HEK293 (cell line): ENCODE data around the gene FOXRED2.

ENCODE experiments used
- BCL11B ChIP-seq: fragments of 450-650 bp; formaldehyde crosslinking; IDR thresholded peaks from 2 replicates; pipeline ENCODE4 v1.5.1; 2016; ENCODE audit warnings: low read depth, missing biosample characterization, missing genetic modification characterization
- GLIS2 ChIP-seq: fragments of 450-650 bp; formaldehyde crosslinking; IDR thresholded peaks from 2 replicates; pipeline ENCODE4 v1.5.1; 2016; ENCODE audit warnings: missing biosample characterization, missing genetic modification characterization
- HOXD13 ChIP-seq: sonication (generic); formaldehyde crosslinking; IDR thresholded peaks from 2 replicates; pipeline ENCODE4 v1.8.0; 2022; ENCODE audit warnings: missing genetic modification reagents, borderline replicate concordance
- KLF9 ChIP-seq: fragments of 450-650 bp; formaldehyde crosslinking; IDR thresholded peaks from 2 replicates; pipeline ENCODE4 v1.5.1; 2016; ENCODE audit warnings: missing biosample characterization, missing genetic modification characterization, low read depth
- OSR2 ChIP-seq: fragments of 450-650 bp; formaldehyde crosslinking; IDR thresholded peaks from 2 replicates; pipeline ENCODE4 v1.5.1; 2016; ENCODE audit warnings: missing biosample characterization, missing genetic modification characterization
- PRDM10 ChIP-seq: fragments of 450-650 bp; formaldehyde crosslinking; IDR thresholded peaks from 2 replicates; pipeline ENCODE4 v1.5.1; 2016; ENCODE audit warnings: missing biosample characterization, missing genetic modification characterization
- SP3 ChIP-seq: fragments of 450-650 bp; formaldehyde crosslinking; IDR thresholded peaks from 2 replicates; pipeline ENCODE4 v1.5.1; 2016; ENCODE audit warnings: missing biosample characterization, missing genetic modification characterization
- YY1 ChIP-seq: fragments of 450-650 bp; formaldehyde crosslinking; IDR thresholded peaks from 2 replicates; pipeline ENCODE4 v1.5.1; 2018; ENCODE audit warnings: missing biosample characterization, missing genetic modification characterization
- ZBTB10 ChIP-seq: fragments of 450-650 bp; formaldehyde crosslinking; IDR thresholded peaks from 2 replicates; pipeline ENCODE4 v1.5.1; 2016; ENCODE audit warnings: missing biosample characterization, missing genetic modification characterization
- ZFP37 ChIP-seq: fragments of 450-650 bp; formaldehyde crosslinking; IDR thresholded peaks from 2 replicates; pipeline ENCODE4 v1.5.1; 2016; ENCODE audit warnings: missing biosample characterization, missing genetic modification characterization
- ZFP69B ChIP-seq: fragments of 450-650 bp; formaldehyde crosslinking; IDR thresholded peaks from 2 replicates; pipeline ENCODE4 v1.5.1; 2016; ENCODE audit warnings: missing biosample characterization, missing genetic modification characterization
- ZNF2 ChIP-seq: fragments of 450-650 bp; formaldehyde crosslinking; IDR thresholded peaks from 2 replicates; pipeline ENCODE4 v1.5.1; 2016; ENCODE audit warnings: missing biosample characterization, missing genetic modification characterization
- ZNF214 ChIP-seq: fragments of 450-650 bp; formaldehyde crosslinking; IDR thresholded peaks from 2 replicates; pipeline ENCODE4 v1.5.1; 2017; ENCODE audit warnings: missing biosample characterization, mild to moderate bottlenecking, missing genetic modification characterization, borderline replicate concordance
- ZNF280D ChIP-seq: fragments of 450-650 bp; formaldehyde crosslinking; IDR thresholded peaks from 2 replicates; pipeline ENCODE4 v1.5.1; 2016; ENCODE audit warnings: missing biosample characterization, missing genetic modification characterization
- ZNF324 ChIP-seq: fragments of 450-650 bp; formaldehyde crosslinking; IDR thresholded peaks from 2 replicates; pipeline ENCODE4 v1.5.1; 2016; ENCODE audit warnings: missing biosample characterization, missing genetic modification characterization
- ZNF521 ChIP-seq: fragments of 450-650 bp; formaldehyde crosslinking; IDR thresholded peaks from 2 replicates; pipeline ENCODE4 v1.5.1; 2017; ENCODE audit warnings: missing biosample characterization, mild to moderate bottlenecking, missing genetic modification characterization
- ZNF544 ChIP-seq: fragments of 450-650 bp; formaldehyde crosslinking; IDR thresholded peaks from 2 replicates; pipeline ENCODE4 v1.5.0; 2017; ENCODE audit warnings: missing biosample characterization, missing genetic modification characterization
- ZNF548 ChIP-seq: fragments of 450-650 bp; formaldehyde crosslinking; IDR thresholded peaks from 2 replicates; pipeline ENCODE4 v1.5.1; 2016; ENCODE audit warnings: missing biosample characterization, missing genetic modification characterization
- ZNF600 ChIP-seq: fragments of 450-650 bp; formaldehyde crosslinking; IDR thresholded peaks from 2 replicates; pipeline ENCODE4 v1.5.1; 2016; ENCODE audit warnings: missing biosample characterization, missing genetic modification characterization
- ZNF629 ChIP-seq: fragments of 450-650 bp; formaldehyde crosslinking; IDR thresholded peaks from 2 replicates; pipeline ENCODE4 v1.5.1; 2017; ENCODE audit warnings: missing biosample characterization, missing genetic modification characterization
- ZNF658 ChIP-seq: fragments of 450-650 bp; formaldehyde crosslinking; IDR thresholded peaks from 2 replicates; pipeline ENCODE4; 2016; ENCODE audit warnings: missing biosample characterization, missing genetic modification characterization
- ZSCAN23 ChIP-seq: fragments of 450-650 bp; formaldehyde crosslinking; IDR thresholded peaks from 2 replicates; pipeline ENCODE4 v1.5.1; 2016; ENCODE audit warnings: missing biosample characterization, missing genetic modification characterization
- ZSCAN30 ChIP-seq: fragments of 450-650 bp; IDR thresholded peaks from 2 replicates; pipeline ENCODE4 v1.5.1; 2018; ENCODE audit warnings: missing biosample characterization, mild to moderate bottlenecking, missing genetic modification characterization, moderate library complexity
- ZXDB ChIP-seq: fragments of 450-650 bp; formaldehyde crosslinking; IDR thresholded peaks from 2 replicates; pipeline ENCODE4 v1.5.1; 2016; ENCODE audit warnings: missing biosample characterization, missing genetic modification characterization
- TF ChIP-seq, protein P1 (sequence below): fragments of 450-650 bp; formaldehyde crosslinking; IDR thresholded peaks from 2 replicates; pipeline ENCODE4 v1.5.1; 2016; ENCODE audit warnings: missing biosample characterization, missing genetic modification characterization
- TF ChIP-seq, protein P2 (sequence below): fragments of 450-650 bp; formaldehyde crosslinking; IDR thresholded peaks from 2 replicates; pipeline ENCODE4 v1.5.1; 2016; ENCODE audit warnings: missing biosample characterization, missing genetic modification characterization

The FOXRED2 gene

DNA sequence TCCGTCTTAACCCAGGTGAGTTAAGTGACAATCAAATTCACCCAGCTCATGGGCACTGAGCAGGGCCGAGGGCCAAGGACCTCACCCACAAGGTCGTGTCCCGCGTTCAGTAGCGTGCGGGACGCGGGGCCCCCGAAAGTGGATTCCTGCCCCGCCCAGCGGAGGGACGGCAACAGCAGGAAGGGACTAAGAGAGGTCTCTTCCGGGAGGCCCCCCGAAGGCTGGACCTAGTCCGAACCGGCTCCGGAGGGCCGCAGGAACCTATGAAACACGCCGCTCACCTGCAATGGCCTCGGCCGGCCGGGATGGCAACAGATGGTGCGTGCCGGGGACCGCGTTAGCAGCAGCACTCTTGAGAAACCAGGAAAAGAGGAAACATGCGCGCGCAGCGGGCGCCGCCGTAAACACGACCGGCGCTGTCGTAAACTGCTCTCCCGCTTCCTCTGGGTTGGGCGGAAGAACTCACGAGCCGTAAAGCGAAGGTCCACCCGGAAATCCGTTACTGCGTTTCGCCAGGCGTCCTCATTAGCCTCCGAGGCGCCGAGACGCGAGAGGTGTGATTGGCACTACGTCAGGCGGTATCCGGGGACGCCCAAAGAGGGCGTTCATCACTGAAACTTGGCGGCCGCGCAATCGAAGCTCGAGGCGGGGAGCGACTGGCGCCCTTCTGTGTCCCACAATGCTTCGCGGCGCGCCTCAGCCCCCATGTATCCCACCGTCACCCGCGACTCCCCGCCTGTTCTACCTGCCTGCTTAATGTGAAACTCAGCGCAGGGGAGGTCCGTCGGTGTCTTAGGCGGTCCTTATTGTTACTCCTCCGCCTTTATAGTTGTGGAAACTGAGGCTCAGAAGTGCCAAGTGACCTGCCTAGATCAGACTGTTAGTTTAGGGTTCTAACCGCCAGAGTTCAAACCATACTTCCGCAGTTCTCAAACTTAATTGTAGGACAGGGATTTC is 22.2 kb upstream of the FOXRED2 start, which contains the start of gene EIF3D (continued):
- TF ChIP-seq ZNF280D (0 out of 2 replicates have a peak, but pooled peaks have one; percentile 6), ZNF521 (tag by site-specific recombination) (no peak), BCL11B (tag by site-specific recombination) (no peak; the same call in 1 of the 2 replicates), OSR2 (no peak), ZNF2 (tag by site-specific recombination) (peak; percentile 83), ZNF600 (tag by site-specific recombination) (no peak), GLIS2 (tag by site-specific recombination) (peak; percentile 75), ZNF214 (tag by site-specific recombination) (no peak), YY1 (tag by site-specific recombination) (peak; percentile 77), ZBTB10 (tag by site-specific recombination) (peak; percentile 50), ZXDB (tag by site-specific recombination) (peak; percentile 93), ZFP69B (tag by site-specific recombination) (peak; percentile 62), ZNF658 (no peak), ZSCAN23 (tag by site-specific recombination) (peak; percentile 71; the same call in 1 of the 2 replicates), HOXD13 (CRISPR knock-in tag) (peak; percentile 86; the same call in 1 of the 2 replicates), PRDM10 (peak; percentile 90), ZNF548 (tag by site-specific recombination) (no peak), KLF9 (tag by site-specific recombination) (peak; percentile 67; the same call in 1 of the 2 replicates), ZNF324 (peak; percentile 68; the same call in 1 of the 2 replicates), ZNF629 (tag by site-specific recombination) (peak; percentile 94), ZFP37 (tag by site-specific recombination) (peak; percentile 83; the same call in 1 of the 2 replicates), ZNF544 (tag by site-specific recombination) (no peak), ZSCAN30 (tag by site-specific recombination) (peak; percentile 45; the same call in 1 of the 2 replicates), SP3 (tag by site-specific recombination) (peak; percentile 90)
- TF ChIP-seq, protein P1, sequence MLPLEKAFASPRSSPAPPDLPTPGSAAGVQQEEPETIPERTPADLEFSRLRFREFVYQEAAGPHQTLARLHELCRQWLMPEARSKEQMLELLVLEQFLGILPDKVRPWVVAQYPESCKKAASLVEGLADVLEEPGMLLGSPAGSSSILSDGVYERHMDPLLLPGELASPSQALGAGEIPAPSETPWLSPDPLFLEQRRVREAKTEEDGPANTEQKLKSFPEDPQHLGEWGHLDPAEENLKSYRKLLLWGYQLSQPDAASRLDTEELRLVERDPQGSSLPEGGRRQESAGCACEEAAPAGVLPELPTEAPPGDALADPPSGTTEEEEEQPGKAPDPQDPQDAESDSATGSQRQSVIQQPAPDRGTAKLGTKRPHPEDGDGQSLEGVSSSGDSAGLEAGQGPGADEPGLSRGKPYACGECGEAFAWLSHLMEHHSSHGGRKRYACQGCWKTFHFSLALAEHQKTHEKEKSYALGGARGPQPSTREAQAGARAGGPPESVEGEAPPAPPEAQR (tag by site-specific recombination) = no peak
- TF ChIP-seq, protein P2, sequence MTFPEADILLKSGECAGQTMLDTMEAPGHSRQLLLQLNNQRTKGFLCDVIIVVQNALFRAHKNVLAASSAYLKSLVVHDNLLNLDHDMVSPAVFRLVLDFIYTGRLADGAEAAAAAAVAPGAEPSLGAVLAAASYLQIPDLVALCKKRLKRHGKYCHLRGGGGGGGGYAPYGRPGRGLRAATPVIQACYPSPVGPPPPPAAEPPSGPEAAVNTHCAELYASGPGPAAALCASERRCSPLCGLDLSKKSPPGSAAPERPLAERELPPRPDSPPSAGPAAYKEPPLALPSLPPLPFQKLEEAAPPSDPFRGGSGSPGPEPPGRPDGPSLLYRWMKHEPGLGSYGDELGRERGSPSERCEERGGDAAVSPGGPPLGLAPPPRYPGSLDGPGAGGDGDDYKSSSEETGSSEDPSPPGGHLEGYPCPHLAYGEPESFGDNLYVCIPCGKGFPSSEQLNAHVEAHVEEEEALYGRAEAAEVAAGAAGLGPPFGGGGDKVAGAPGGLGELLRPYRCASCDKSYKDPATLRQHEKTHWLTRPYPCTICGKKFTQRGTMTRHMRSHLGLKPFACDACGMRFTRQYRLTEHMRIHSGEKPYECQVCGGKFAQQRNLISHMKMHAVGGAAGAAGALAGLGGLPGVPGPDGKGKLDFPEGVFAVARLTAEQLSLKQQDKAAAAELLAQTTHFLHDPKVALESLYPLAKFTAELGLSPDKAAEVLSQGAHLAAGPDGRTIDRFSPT (tag by site-specific recombination) = peak; percentile 76
